Measurements from ENCODE around the gene CTTNBP2NL. TPM values are rescaled to one million over a fixed set of nuclear protein-coding genes. Genes with fewer than 3 reads are reported as not detected.

CTTNBP2NL gene, protein sequence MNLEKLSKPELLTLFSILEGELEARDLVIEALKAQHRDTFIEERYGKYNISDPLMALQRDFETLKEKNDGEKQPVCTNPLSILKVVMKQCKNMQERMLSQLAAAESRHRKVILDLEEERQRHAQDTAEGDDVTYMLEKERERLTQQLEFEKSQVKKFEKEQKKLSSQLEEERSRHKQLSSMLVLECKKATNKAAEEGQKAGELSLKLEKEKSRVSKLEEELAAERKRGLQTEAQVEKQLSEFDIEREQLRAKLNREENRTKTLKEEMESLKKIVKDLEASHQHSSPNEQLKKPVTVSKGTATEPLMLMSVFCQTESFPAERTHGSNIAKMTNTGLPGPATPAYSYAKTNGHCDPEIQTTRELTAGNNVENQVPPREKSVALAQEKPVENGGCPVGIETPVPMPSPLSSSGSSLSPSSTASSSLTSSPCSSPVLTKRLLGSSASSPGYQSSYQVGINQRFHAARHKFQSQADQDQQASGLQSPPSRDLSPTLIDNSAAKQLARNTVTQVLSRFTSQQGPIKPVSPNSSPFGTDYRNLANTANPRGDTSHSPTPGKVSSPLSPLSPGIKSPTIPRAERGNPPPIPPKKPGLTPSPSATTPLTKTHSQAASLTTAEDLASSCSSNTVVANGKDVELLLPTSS
- 22.0 and 31.7 TPM in 2 replicates for total RNA-seq (2012; rRNA removed)
- 11.0 and 12.4 TPM in 2 replicates for polyA plus RNA-seq (2012; rRNA removed)
- polyA plus RNA-seq (2012; cell fraction: cytosol; rRNA removed) = 2.7 and 4.7 TPM in 2 replicates
- 4.7 and 13.2 TPM in 2 replicates for polyA plus RNA-seq (2012; cell fraction: nucleus; rRNA removed; ENCODE audit: low replicate concordance)
- percentile 97 among the genes with signal in this experiment for Bru-seq, nascent RNA
- percentile 95 among the genes with signal in this experiment for BruChase-seq, experiment 1, labeled RNA remaining after a 6-hour chase
- BruChase-seq, experiment 2, labeled RNA remaining after a 2-hour chase = percentile 93 among the genes with signal in this experiment
- long read RNA-seq, full-length matches to known transcripts = 17 of 35 reads
- long read RNA-seq, partial matches to known transcripts = 7 of 35 reads
- long read RNA-seq, other reads (novel, unspliced or antisense) = 11 of 35 reads

DNA sequence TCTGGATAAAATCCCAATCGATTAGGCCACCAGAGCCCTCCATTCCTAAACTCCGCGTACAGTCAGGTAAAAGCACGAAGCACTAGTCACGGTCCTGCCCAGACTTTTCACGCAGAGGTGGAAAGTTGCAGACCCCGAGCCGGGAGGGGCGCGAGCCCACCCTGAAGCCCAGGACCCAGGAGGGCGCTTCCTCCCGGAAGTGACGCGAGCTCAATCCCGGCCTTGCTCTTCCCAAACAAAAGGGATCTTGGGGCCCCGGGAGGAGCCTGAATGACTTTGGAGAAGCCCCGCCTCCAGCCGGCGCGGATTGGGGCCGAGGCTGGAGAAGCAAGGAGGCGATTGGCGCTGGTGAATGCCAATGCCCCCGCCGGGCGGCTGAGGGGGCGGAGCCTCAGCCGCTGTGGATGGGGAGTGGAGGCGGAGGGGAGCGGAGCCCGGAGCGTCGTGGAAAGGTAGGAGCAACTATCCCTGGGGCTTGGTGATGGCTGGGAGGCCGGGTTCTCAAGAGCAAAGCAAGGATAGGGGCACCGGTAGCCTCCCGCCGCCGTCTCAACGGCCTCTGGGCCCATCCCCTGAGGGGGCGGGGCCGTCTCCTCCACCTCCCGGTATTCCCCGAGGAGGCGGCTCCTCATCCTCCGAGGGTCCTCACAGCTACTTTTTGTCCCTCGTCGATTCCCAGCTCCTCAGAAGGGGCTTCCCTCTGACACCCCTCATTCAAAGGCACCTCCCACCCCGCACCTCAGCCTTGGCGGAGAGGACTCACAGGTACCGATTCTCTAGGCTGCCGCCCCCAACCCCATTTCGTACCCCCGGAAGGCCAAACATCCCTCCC lies at the start of gene CTTNBP2NL:
Gene CTTNBP2NL (plus strand): TSS at position 394 of the 832 bp plus-strand sequence. CDS start 19,952 bp downstream, outside the sequence.
- H4K5ac ChIP-seq (ENCODE audit: low read depth, low read length) = peak within 1 kb of the TSS; percentile 96
- H2AFZ ChIP-seq (replicated peaks; ENCODE audit: low read length, poor library complexity) = peak within 1 kb of the TSS; percentile 93
- no peaks in the 10 kb centered on the region for H3K27me3 ChIP-seq (ENCODE audit: control insufficient read depth, insufficient read depth, low read length)
- ATAC-seq (ENCODE audit: low read depth) (peak; percentile 91), DNase-seq (peak; percentile 93)
- peak within 1 kb of the TSS; percentile 93 for H3K18ac ChIP-seq (ENCODE audit: low read depth, low read length)
- TSS peak; percentile 45 for BruUV-seq (replicated peaks)
- H3K9me1 ChIP-seq (ENCODE audit: insufficient read depth, low read length) = peaks cover 8% of the 10 kb centered on the region
- peak within 1 kb of the TSS; percentile 100 for H3K14ac ChIP-seq (replicated peaks; ENCODE audit: low read depth, low read length)
- no peaks in the 10 kb centered on the region for H3K36me3 ChIP-seq (ENCODE audit: control insufficient read depth, insufficient read depth, low read length)
- 1% methylated on average over 18 of the region's 53 CpGs; no CpG with 5 or more reads in 1 of the 2 experiments for WGBS, 2 experiments (ENCODE audit: extremely low coverage in 2 of 2, insufficient read length in 1 of 2)
- H3K79me1 ChIP-seq (ENCODE audit: low read depth in 1 of 2, low read length in 2 of 2) = peaks cover 15 to 39% of the 10 kb centered on the region in 2 experiments; a peak in 3 of 4 replicates
- peaks cover 12% of the 10 kb centered on the region; the same call in 1 of the 2 replicates for H4K20me1 ChIP-seq (ENCODE audit: insufficient read depth, low read length)
- peak within 1 kb of the TSS; percentile 96 for H2BK120ac ChIP-seq (ENCODE audit: low read depth, low read length)
- peak within 1 kb of the TSS; percentile 83 to 98 for H4K8ac ChIP-seq (ENCODE audit: low read depth in 2 of 2, low read length in 2 of 2)
- peak within 1 kb of the TSS; percentile 85 for H3K4me3 ChIP-seq (ENCODE audit: insufficient read depth, low read depth, low read length)
- ChIA-PET POLR2A (ENCODE audit: unreplicated experiment) (interaction anchor here (0.6 to 1.0 kb wide), 3 partner anchors 68 to 309 kb away, joined by 3 to 9 read pairs (median 4); partner anchors contain the start of gene CAPZA1), CTCF (interaction anchor here (0.6 to 1.5 kb wide), 2 partner anchors 70 to 996 kb away, joined by 3 to 4 read pairs; no protein-coding TSS in a partner anchor)
- no peaks in the 10 kb centered on the region for H3K9me3 ChIP-seq (ENCODE audit: control insufficient read depth, insufficient read depth, low read length)
- peak within 1 kb of the TSS; percentile 96 for H3K27ac ChIP-seq (ENCODE audit: insufficient read depth, low read length)
- H3K56ac ChIP-seq (ENCODE audit: extremely low read depth, insufficient read depth, low read length) = peak within 1 kb of the TSS; percentile 96
- peak within 1 kb of the TSS; percentile 98 for H3K9ac ChIP-seq (ENCODE audit: low read depth, low read length)
- intact Hi-C loops (cut with micrococcal nuclease) = no loop called here
- peak within 1 kb of the TSS; percentile 99 for H3K23ac ChIP-seq (ENCODE audit: low read depth, low read length)
- dilution Hi-C loops (cut with HindIII; ENCODE audit: low sequenced_read_pairs, unreplicated experiment) = no loop called here
- peak within 1 kb of the TSS; percentile 100 for H4K91ac ChIP-seq (ENCODE audit: insufficient read depth, low read depth, low read length)
- peak within 1 kb of the TSS; percentile 99 for H2AK9ac ChIP-seq (replicated peaks; ENCODE audit: low read depth, low read length, poor library complexity)
- H3K4me1 ChIP-seq (ENCODE audit: control insufficient read depth, insufficient read depth, low read length) = peaks cover 11% of the 10 kb centered on the region
- H2BK20ac ChIP-seq (ENCODE audit: low read depth, low read length) = peak within 1 kb of the TSS; percentile 93
- H3K4me2 ChIP-seq (ENCODE audit: low read depth, low read length) = peak within 1 kb of the TSS; percentile 93
- peak within 1 kb of the TSS; percentile 99 for H3K4ac ChIP-seq (ENCODE audit: low read depth, low read length)
- H2AK5ac ChIP-seq (ENCODE audit: low read depth, low read length) = peak within 1 kb of the TSS; percentile 96
- H2BK15ac ChIP-seq (ENCODE audit: low read depth, low read length) = peak within 1 kb of the TSS; percentile 100
- H2BK5ac ChIP-seq (ENCODE audit: low read depth, low read length, poor library complexity, severe bottlenecking) = peak within 1 kb of the TSS; percentile 99
- in situ Hi-C loops (cut with MboI; ENCODE audit: low sequenced_read_pairs) = no loop called here
- peak; percentile 50; the same call in 1 of the 2 replicates for TF ChIP-seq FOS (IDR thresholded peaks at IDR 0.05; ENCODE audit: low read depth, low read length)
- TF ChIP-seq MAZ (IDR thresholded peaks at IDR 0.05; ENCODE audit: borderline replicate concordance, low read depth, low read length) = peak; percentile 87
- TF ChIP-seq, protein P1, sequence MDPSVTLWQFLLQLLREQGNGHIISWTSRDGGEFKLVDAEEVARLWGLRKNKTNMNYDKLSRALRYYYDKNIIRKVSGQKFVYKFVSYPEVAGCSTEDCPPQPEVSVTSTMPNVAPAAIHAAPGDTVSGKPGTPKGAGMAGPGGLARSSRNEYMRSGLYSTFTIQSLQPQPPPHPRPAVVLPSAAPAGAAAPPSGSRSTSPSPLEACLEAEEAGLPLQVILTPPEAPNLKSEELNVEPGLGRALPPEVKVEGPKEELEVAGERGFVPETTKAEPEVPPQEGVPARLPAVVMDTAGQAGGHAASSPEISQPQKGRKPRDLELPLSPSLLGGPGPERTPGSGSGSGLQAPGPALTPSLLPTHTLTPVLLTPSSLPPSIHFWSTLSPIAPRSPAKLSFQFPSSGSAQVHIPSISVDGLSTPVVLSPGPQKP (IDR thresholded peaks at IDR 0.05; ENCODE audit: borderline replicate concordance, low read depth, low read length) = no peak
- TF ChIP-seq, protein P2, sequence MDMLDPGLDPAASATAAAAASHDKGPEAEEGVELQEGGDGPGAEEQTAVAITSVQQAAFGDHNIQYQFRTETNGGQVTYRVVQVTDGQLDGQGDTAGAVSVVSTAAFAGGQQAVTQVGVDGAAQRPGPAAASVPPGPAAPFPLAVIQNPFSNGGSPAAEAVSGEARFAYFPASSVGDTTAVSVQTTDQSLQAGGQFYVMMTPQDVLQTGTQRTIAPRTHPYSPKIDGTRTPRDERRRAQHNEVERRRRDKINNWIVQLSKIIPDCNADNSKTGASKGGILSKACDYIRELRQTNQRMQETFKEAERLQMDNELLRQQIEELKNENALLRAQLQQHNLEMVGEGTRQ (IDR thresholded peaks at IDR 0.05; ENCODE audit: low read depth, low read length) = no peak
- TF ChIP-seq POLR2A (IDR thresholded peaks at IDR 0.05; ENCODE audit: low read depth, low read length) = peak; percentile 52; the same call in 1 of the 2 replicates
- no peak for TF ChIP-seq RCOR1 (IDR thresholded peaks at IDR 0.05; ENCODE audit: insufficient replicate concordance, low read length)
- TF ChIP-seq, protein P3, sequence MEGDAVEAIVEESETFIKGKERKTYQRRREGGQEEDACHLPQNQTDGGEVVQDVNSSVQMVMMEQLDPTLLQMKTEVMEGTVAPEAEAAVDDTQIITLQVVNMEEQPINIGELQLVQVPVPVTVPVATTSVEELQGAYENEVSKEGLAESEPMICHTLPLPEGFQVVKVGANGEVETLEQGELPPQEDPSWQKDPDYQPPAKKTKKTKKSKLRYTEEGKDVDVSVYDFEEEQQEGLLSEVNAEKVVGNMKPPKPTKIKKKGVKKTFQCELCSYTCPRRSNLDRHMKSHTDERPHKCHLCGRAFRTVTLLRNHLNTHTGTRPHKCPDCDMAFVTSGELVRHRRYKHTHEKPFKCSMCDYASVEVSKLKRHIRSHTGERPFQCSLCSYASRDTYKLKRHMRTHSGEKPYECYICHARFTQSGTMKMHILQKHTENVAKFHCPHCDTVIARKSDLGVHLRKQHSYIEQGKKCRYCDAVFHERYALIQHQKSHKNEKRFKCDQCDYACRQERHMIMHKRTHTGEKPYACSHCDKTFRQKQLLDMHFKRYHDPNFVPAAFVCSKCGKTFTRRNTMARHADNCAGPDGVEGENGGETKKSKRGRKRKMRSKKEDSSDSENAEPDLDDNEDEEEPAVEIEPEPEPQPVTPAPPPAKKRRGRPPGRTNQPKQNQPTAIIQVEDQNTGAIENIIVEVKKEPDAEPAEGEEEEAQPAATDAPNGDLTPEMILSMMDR (conservative IDR thresholded peaks at IDR 0.05; ENCODE audit: low read depth, low read length) = no peak
